HG03196 (cell line): ENCODE measurements around the gene CENPA.
"Not testable (repeated sequence)": the region's sequence is repeated elsewhere in the genome, so short reads cannot be mapped to it uniquely, and the experiment has no call there.

Source experiments
- ATAC-seq: cut with Tn5 transposase; IDR thresholded peaks from one replicate; pipeline ENCODE4 v1.9.1; 2021; ENCODE audit not compliant: unreplicated experiment

The CENPA gene

DNA sequence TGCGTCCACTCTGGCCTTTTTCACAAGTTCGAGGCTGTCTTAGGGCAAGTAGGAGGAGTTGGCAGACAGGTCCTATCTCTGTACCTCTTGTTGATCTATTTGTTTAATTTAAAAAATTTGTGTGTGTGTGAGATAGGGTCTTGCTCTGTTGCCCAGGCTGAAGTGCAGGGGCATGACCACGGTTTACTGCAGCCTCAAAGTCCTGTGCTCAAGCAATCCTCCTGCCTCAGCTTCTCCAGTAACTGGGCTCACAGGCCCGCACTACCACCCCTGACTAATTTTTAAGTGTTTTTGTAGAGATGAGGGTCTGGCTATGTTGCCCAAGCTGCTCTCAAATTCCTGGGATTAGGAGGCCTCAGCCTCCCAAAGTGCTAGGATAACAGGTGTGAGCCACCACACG is 26.0 kb upstream of the CENPA start:
- ATAC-seq: no peak

GRCh38 chr2:26760991-26761390 is 24.9 kb upstream of the CENPA start:
- not testable (repeated sequence) for ATAC-seq

DNA sequence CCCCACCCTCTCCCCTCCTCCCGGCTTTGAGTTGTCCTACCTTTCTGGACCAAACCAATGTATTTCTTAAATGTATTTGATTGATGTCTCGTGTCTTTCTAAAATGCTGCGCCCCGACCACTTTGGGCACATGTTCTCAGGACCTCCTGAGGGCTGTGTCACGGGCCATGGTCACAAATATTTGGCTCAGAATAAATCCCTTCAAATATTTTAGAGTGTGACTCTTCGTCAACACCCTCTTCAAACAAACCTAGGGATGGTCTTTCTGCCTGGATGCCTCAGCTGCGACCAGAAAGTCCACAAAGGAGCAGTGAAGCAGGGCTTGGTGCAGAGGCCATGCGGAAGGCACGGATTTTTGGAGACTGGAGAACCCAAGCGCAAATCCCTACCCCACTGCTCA is 22.8 kb upstream of the CENPA start:
- ATAC-seq: no peak

DNA sequence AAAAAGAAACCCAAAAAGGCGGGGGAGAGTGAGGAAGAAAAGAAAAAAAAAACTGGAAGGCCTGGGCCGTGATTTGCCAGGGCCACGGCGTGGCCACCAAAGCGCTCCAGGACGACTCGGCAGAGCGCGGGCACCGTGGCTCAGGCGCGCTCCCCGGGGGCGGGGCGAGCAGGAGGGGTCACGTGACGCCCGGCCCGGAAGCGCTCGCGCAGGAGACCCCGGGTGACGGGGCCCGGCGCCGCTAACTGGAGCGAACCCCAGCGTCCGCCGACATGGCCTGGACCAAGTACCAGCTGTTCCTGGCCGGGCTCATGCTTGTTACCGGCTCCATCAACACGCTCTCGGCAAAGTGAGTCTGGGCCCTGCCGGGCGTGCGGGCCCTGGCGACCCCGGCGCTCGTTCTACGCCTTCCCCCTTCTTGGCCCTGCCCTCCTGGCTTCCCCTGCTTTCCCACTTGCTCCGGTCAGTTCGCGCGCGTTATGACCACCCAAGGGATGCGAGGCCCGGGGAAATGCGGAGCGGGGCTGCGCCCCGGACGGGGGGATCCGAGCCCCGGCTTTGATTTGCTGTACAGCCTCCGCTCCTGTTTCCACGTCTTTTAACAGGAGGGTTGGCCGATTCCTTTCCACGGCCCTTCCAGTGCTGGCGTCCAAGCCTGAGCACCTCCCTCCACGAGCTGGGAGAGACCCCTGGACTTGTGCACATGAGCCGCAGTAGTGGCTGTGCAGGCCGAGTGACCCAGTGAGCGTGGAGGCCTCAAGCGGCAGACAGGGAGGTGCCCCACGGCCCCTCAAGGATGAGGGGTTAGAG is 21.6 kb upstream of the CENPA start, which contains the start of gene SLC35F6:
Gene SLC35F6 (plus strand): TSS at position 207 of the 810 bp plus-strand sequence. CDS start 66 bp downstream, at position 273.
- ATAC-seq: peak; percentile 80

- no peak for ATAC-seq
These were observed 20.9 kb upstream of the CENPA start for GRCh38 chr2:26764906-26765305.

DNA sequence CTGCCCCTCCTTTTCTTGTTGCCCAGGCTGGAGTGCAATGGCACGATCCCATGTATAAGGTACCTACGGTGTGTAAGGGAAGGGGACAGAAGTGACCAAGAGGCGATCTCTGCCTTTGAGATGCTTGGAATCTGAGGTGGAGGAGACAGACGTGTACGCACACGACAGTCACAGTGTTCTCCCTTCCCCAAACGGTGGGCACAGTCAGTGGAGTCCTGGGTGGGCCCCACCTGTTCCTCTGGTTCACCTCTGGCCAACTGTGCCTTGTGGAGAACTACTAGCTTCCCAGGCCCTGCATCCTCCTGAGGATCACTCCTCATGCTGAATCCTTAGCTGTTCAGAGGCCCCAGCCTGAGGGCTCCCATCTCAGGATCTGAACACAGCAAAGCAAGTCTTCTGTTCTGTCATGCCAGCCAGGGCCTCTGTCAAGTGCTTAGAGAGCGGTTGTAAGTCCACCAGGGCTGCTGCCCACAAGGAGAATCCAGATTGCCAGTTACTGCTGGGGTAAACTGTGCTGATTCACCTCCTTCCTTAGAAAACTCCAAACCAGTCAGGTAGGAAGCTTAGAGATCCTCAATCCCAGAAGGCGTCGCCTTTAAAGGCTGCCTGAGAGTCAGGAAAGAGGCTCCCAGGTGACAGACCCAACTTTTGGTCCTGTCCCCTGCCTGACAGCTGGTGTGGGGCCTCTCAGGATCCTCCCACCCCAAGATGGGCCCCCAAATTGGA is 20.2 kb upstream of the CENPA start:
- no peak for ATAC-seq

DNA sequence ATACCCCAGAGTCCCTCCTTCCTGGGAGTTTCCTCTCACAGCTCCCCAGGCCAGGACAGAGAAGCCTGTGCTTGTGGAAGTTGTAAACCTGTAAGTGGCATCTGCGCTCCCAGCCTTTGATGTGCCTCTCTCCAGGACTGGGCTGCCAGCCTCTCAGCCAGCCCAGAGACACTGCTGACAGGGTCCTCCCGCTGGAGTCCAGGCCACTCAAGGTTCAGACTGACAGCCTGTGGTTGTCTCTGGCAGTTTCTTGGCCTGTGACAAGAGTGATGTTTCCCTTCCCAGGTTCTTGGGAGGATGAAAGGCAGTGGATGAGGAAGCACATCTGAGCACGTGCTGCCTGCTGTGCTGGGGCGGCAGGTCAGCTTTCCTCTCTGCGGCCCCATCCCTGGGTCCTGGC is 18.7 kb upstream of the CENPA start:
- ATAC-seq: no peak

DNA sequence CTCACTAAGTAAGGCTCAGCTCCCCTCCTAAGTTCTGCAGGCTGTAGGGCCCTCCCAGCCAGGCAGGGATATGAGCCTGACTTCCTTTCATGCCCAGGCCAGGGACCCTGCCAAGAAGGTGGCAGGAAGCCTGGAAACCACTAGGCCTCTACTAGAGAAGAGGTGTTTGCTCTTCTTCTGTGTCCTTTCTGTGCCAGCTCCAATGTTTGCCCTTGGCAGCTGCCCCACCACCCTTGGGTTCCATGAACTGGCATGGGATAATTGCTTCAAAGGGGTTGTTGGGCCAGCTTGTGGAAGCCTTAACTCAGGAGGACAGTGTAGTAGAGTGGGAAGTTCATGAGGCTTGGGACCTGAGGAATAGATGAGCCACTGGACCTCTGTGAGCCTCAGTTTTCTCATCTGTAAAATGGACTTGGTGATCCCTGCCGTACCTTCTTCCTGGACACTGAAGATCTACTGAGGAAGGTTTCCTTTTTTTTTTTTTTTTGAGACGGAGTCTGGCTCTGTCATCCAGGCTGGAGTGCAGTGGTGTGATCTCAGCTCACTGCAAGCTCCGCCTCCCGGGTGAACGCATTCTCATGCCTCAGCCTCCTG is 17.9 kb upstream of the CENPA start:
- no peak for ATAC-seq

GRCh38 chr2:26768759-26769088 is 17.1 kb upstream of the CENPA start:
- ATAC-seq: no peak

- no peak for ATAC-seq
These were observed 16.6 kb upstream of the CENPA start for GRCh38 chr2:26769089-26769761.

GRCh38 chr2:26770986-26771586 is 14.8 kb upstream of the CENPA start:
- ATAC-seq: no peak

DNA sequence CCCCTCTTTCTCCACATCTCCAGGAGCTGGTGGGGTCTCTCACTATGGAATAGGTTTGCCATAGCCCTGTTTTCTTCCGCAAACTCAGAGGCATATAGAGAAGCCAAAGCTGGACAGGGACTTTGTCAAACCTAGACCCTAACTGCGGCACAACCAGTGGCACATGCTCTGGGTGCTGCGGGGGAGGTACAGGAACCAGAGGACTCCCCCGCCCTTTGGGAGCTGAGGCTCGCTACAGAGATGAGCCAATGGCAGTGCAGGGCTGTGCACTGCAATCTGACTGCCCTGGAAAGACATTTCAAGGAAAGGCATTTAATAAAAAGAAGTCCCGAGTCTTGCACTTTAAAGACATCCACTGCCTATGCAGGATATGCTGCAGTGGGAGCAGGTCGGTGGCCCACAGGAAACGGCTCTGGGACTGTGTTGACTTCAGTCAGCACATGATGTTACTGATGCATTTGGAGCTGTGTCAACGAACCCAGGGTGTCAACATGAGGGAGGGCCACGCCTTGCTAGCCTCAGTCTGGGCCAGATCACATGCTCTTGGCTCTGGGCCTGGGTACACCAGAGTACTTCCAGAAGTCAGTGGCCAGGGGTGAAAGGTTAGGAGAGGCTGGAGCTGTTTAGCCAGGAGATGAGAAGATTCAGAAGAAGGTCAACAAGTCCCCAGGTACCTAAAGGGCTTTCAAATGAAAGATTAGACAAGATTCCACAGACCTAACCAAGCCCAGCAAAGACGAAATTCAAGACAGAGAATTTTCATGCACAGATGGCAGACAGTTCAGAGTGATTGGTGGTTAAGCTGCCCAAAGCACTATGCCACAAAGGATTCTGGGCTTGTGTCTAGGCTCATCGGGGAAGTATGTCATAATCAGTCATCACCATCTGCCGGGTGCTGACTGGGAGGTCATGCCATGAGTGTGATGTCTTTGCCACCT is 13.5 kb upstream of the CENPA start:
- no peak for ATAC-seq

DNA sequence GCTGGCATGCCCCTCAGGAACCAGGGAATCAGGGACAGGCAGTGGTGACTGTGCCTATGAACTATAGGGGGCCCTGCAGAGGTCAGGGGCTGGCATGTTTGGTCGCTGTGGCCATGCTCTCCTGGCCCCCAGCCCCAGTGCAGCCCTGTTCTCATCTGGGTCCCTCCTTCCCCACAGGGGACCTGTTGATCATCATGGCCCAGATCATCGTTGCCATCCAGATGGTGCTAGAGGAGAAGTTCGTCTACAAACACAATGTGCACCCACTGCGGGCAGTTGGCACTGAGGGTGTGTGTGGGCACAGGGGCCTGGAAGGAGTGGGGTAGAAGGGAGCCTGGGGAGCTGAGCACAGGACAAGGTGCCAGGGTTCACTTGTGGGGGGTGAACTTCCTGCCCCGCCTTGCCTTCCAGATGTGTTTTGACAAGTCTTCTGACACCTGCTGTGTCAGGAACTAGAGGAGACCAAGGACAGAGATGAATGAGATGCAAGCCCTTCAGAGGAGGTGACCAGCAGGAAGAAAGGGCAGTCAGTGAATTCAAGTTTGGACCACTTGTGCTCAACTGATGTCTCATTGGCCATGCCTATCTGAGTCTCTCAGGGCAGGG is 9.6 kb upstream of the CENPA start:
- no peak for ATAC-seq

- ATAC-seq: no peak
These were observed 7.8 kb upstream of the CENPA start for GRCh38 chr2:26778098-26778497.

- no peak for ATAC-seq
These were observed 7.3 kb upstream of the CENPA start for GRCh38 chr2:26778507-26778906.

- no peak for ATAC-seq
These were observed 5.6 kb upstream of the CENPA start for GRCh38 chr2:26780203-26780760.

- ATAC-seq: no peak
These were observed 2.8 kb upstream of the CENPA start for GRCh38 chr2:26782876-26783704.

DNA sequence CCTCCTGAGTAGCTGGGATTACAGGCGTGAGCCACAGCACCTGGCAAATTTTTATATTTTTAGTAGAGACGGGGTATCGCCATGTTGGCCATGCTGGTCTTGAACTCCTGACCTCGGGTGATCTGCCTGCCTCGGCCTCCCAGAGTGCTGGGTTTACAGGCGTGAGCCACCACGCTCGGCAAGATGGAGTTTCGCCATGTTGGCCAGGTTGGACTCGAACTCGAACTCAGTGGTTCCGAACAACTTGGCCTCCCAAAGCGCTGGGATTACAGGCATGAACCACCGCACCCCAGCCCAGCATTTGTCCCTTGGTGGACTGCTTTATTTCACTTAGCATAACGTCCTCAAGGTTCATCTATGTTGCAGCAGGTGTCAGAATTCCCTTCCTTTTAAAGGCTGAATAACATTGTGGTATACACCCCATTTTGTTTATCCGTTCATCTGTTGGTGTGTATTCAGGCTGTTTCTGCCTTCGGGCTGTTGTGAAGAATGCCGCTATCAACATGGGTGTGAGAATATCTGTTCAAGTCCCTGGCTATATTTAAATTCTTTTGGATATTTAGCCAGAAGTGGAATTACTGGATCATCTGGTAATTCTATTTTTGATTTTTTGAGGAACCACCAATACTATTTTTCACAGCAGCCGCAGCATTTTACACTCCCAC is 1.2 kb upstream of the CENPA start:
- no peak for ATAC-seq
